GM12878 (cell line): ENCODE measurements around the gene ME2. TPM values are rescaled to one million over a fixed set of nuclear protein-coding genes. Genes with fewer than 3 reads are reported as not detected.

ENCODE experiments used
- ATAC-seq: fragments of 200-7000 bp; cut with Tn5 transposase; 3 replicates; pipeline ENCODE4 v1.9.1; 2020; ENCODE audit warnings: mild to moderate bottlenecking, moderate library complexity
- BruUV-seq: library from RNA; stranded (reverse); fragments of 400-500 nt; replicated peaks from 2 replicates; lab custom pipeline; 2021; lab: Mats Ljungman, UMichigan
- CTCF ChIA-PET: fragments of 300-600 bp; sonication (Branson Sonifier 250); formaldehyde crosslinking; extraction: SDS; loops from one replicate; lab custom pipeline; 2021; ENCODE audit warnings: inconsistent platforms; lab: Yijun Ruan, JAX
- POLR2A ChIA-PET: fragments of 350-600 bp; formaldehyde crosslinking; extraction: SDS; loops from one replicate; lab custom pipeline; 2021; ENCODE audit warnings: inconsistent platforms; lab: Charles Lee
- RAD21 ChIA-PET: fragments of 300-600 bp; sonication (Branson Sonifier 250); formaldehyde crosslinking; loops from one replicate; lab custom pipeline; 2023; ENCODE audit warnings: antibody characterized with exemption; ENCODE audit not compliant: unreplicated experiment; lab: Charles Lee
- SMC1A ChIA-PET: fragments of 300-600 bp; sonication (Branson Sonifier 250); formaldehyde crosslinking; loops from one replicate; lab custom pipeline; 2023; ENCODE audit not compliant: unreplicated experiment, uncharacterized antibody; lab: Charles Lee
- DNase-seq: peaks from one replicate; pipeline ENCODE4 v3.0.0-alpha.2; 2011; ENCODE audit warnings: low read depth, low spot score
- FAIRE-seq: peaks from 3 replicates; lab custom pipeline; 2011; peaks lifted over from hg19 to GRCh38; lab: Jason Lieb, UNC
- H2AFZ ChIP-seq: 2 replicates; pipeline ENCODE4 v1.6.0; 2011; ENCODE audit warnings: low read depth, low read length, control low read depth; ENCODE audit not compliant: control insufficient read depth
- H3K27ac ChIP-seq: 2 replicates; pipeline ENCODE4 v1.5.1; 2011; ENCODE audit warnings: control low read depth; ENCODE audit not compliant: control insufficient read depth, insufficient read depth
- H3K27me3 ChIP-seq, 2 experiments: replicated peaks in 1 of 2; 2 replicates each; pipeline versions ENCODE4 v1.6.0 to v1.6.1; 2011; ENCODE audit warnings: low read length in 1 of 2; ENCODE audit not compliant: control insufficient read depth in 2 of 2, insufficient read depth in 2 of 2
- H3K36me3 ChIP-seq, 2 experiments: 2 replicates each; pipeline ENCODE4 v1.5.1; 2011; ENCODE audit warnings: low read length in 1 of 2; ENCODE audit not compliant: control insufficient read depth in 2 of 2, insufficient read depth in 2 of 2
- H3K4me1 ChIP-seq: 2 replicates; pipeline ENCODE4 v1.6.1; 2011; ENCODE audit warnings: mild to moderate bottlenecking, low read length, moderate library complexity, mixed read lengths; ENCODE audit not compliant: control insufficient read depth, insufficient read depth
- H3K4me2 ChIP-seq: 2 replicates; pipeline ENCODE4 v1.6.0; 2011; ENCODE audit warnings: control low read depth; ENCODE audit not compliant: control insufficient read depth, insufficient read depth
- H3K4me3 ChIP-seq: fragments of 200-600 bp; sonication (generic); 2 replicates; pipeline ENCODE4 v1.5.1; 2016
- H3K79me2 ChIP-seq: 2 replicates; pipeline ENCODE4 v1.6.0; 2011; ENCODE audit warnings: low read length; ENCODE audit not compliant: control insufficient read depth, insufficient read depth
- H3K9ac ChIP-seq: 2 replicates; pipeline ENCODE4 v1.8.0; 2011; ENCODE audit warnings: low read length, control low read depth, mixed read lengths; ENCODE audit not compliant: control insufficient read depth, insufficient read depth
- H3K9me3 ChIP-seq: replicated peaks from 3 replicates; pipeline ENCODE4 v1.5.1; 2011; ENCODE audit warnings: mild to moderate bottlenecking, low read length; ENCODE audit not compliant: control insufficient read depth, insufficient read depth
- H4K20me1 ChIP-seq: 2 replicates; pipeline ENCODE4 v1.6.0; 2011; ENCODE audit not compliant: control insufficient read depth, insufficient read depth
- CHD4 ChIP-seq: fragments of 200-600 bp; sonication (generic); IDR thresholded peaks from 2 replicates; pipeline ENCODE4 v1.6.1; 2016; ENCODE audit warnings: mild to moderate bottlenecking
- CREM ChIP-seq: IDR thresholded peaks from 2 replicates; pipeline ENCODE4 v1.6.1; 2014; ENCODE audit warnings: antibody characterized with exemption, low read depth
- CUX1 ChIP-seq: IDR thresholded peaks from 2 replicates; pipeline ENCODE4 v1.6.1; 2012; ENCODE audit warnings: improper control_type of control experiment, low read depth, low read length; ENCODE audit not compliant: insufficient replicate concordance
- FOS ChIP-seq: IDR thresholded peaks from 3 replicates; pipeline ENCODE4 v1.6.1; 2011; ENCODE audit warnings: borderline replicate concordance; ENCODE audit not compliant: insufficient read length; ENCODE audit errors: extremely low read depth
- HDAC2 ChIP-seq: fragments of 200-600 bp; sonication (generic); IDR thresholded peaks from 2 replicates; pipeline ENCODE4 v1.6.1; 2017
- KAT2A ChIP-seq: conservative IDR thresholded peaks from 2 replicates; pipeline ENCODE4 v1.6.1; 2011; ENCODE audit warnings: low read depth, low read length; ENCODE audit not compliant: control insufficient read depth
- PAX5 ChIP-seq: IDR thresholded peaks from 2 replicates; pipeline ENCODE4 v1.6.1; 2011; ENCODE audit warnings: low read depth, low read length, borderline replicate concordance
- PML ChIP-seq: IDR thresholded peaks from 2 replicates; pipeline ENCODE4 v1.6.1; 2012; ENCODE audit warnings: low read length, inconsistent platforms
- POLR2AphosphoS2 ChIP-seq: IDR thresholded peaks from 2 replicates; pipeline ENCODE4 v1.6.1; 2011; ENCODE audit warnings: low read depth, mild to moderate bottlenecking, low read length, improper control_type of control experiment, moderate library complexity
- RUNX3 ChIP-seq: IDR thresholded peaks from 2 replicates; pipeline ENCODE4 v1.6.1; 2012; ENCODE audit warnings: low read length, inconsistent platforms
- WGBS: methylation state at CpG from one replicate; pipeline ENCODE4 v1.1.6; 2016; ENCODE audit warnings: low lambda C conversion rate; ENCODE audit not compliant: insufficient replicate concordance, insufficient coverage; ENCODE audit errors: missing lambda C conversion rate; 5-methylcytosine and 5-hydroxymethylcytosine counted together
- in situ Hi-C: fragments of 300-500 bp; cut with MboI; formaldehyde crosslinking; loops from 9 replicates; pipeline ENCODE4 v1.14.3; 2018; ENCODE audit warnings: mixed read lengths
- intact Hi-C: fragments of 100-400 bp; cut with micrococcal nuclease; formaldehyde crosslinking; loops from one replicate; pipeline ENCODE4 v1.14.2; 2022; ENCODE audit not compliant: unreplicated experiment
- polyA plus RNA-seq, 11 experiments: library from polyadenylated mRNA; depleted of rRNA in 4 of 11; unstranded in 6 of 11; stranded (reverse) in 5 of 11; fragments of >200 nt; fragmentation: Nextera tagmentation in 4 of 11; fragmentation: Illumina TruSeq in 1 of 11; extraction: Ambion mirVana in 4 of 11; extraction: Trizol in 1 of 11; gene quantifications; 1 replicate in 1 of 11; 2 replicates in 10 of 11; pipeline versions ENCODE4 v1.2.1 to v1.2.3, GENCODE V29; 2011 to 2016; ENCODE audit warnings: inconsistent platforms in 2 of 11, missing spikeins in 2 of 11, low read depth in 1 of 11
- total RNA-seq, 4 experiments: library from RNA; depleted of rRNA in 3 of 4; stranded (reverse); fragments of >200 nt in 3 of 4; fragmentation: Illumina TruSeq in 1 of 4; extraction: Trizol in 1 of 4; gene quantifications; 2 replicates each; pipeline versions ENCODE4 v1.2.1 to v1.2.3, GENCODE V29; 2013 to 2021
- TF ChIP-seq, protein P1 (sequence below): fragments of 450-650 bp; formaldehyde crosslinking; IDR thresholded peaks from 2 replicates; pipeline ENCODE4 v1.4.0; 2022; ENCODE audit warnings: mild to moderate bottlenecking, moderate library complexity
- TF ChIP-seq, protein P2 (sequence below): fragments of 150-350 bp; IDR thresholded peaks from 2 replicates; pipeline ENCODE4 v1.6.1; 2014; ENCODE audit warnings: mild to moderate bottlenecking, low read depth, low read length

ME2 gene
- total and polyA plus RNA-seq, 10 of the 15 experiments (the other 5 are each of a cell fraction or from before 2014, with no cell fraction given): 41.3 to 155 (median 133) TPM

- no peak for TF ChIP-seq CHD4
- no peak for TF ChIP-seq CUX1
- TF ChIP-seq PAX5: no peak
- TF ChIP-seq POLR2AphosphoS2: no peak
Measured at GRCh38 chr18:50849419-50849821, 29.5 kb upstream of the ME2 start (continued).

- H4K20me1 ChIP-seq: no peaks in the 10 kb centered on the region
- H3K27ac ChIP-seq: no peak overlapping the region
- no peaks in the 10 kb centered on the region for H3K27me3 ChIP-seq
- H3K9me3 ChIP-seq: no peaks in the 10 kb centered on the region
- DNase-seq (no peak), ATAC-seq (no peak), FAIRE-seq (no peak)
- H3K4me2 ChIP-seq: no peak overlapping the region
- ChIA-PET RAD21 (no interaction called here), SMC1A (interaction anchor here (0.6 to 1.2 kb wide), 2 partner anchors 12 to 34 kb away, joined by 3 to 4 read pairs; no protein-coding TSS in a partner anchor), POLR2A (interaction anchor here (0.6 to 0.7 kb wide), 2 partner anchors 22 to 88 kb away, joined by 4 to 7 read pairs; no protein-coding TSS in a partner anchor), CTCF (interaction anchor here (1.5 kb wide), 1 partner anchor 30 kb away, joined by 5 read pairs; no protein-coding TSS in a partner anchor)
- no peaks in the 10 kb centered on the region for H3K79me2 ChIP-seq
- no peak overlapping the region for H2AFZ ChIP-seq
- no TSS peak for BruUV-seq
- in situ Hi-C loops (no loop called here), intact Hi-C loops (no loop called here)
- H3K9ac ChIP-seq: no peak overlapping the region
- H3K36me3 ChIP-seq: no peaks in the 10 kb centered on the region
- no peak overlapping the region for H3K4me3 ChIP-seq
- no peaks in the 10 kb centered on the region for H3K4me1 ChIP-seq
- 67% methylated on average over 3 of the region's 5 CpGs for WGBS
- TF ChIP-seq PML (no peak), KAT2A (no peak), FOS (no peak), HDAC2 (no peak), CREM (no peak), RUNX3 (no peak)
- TF ChIP-seq, protein P1, sequence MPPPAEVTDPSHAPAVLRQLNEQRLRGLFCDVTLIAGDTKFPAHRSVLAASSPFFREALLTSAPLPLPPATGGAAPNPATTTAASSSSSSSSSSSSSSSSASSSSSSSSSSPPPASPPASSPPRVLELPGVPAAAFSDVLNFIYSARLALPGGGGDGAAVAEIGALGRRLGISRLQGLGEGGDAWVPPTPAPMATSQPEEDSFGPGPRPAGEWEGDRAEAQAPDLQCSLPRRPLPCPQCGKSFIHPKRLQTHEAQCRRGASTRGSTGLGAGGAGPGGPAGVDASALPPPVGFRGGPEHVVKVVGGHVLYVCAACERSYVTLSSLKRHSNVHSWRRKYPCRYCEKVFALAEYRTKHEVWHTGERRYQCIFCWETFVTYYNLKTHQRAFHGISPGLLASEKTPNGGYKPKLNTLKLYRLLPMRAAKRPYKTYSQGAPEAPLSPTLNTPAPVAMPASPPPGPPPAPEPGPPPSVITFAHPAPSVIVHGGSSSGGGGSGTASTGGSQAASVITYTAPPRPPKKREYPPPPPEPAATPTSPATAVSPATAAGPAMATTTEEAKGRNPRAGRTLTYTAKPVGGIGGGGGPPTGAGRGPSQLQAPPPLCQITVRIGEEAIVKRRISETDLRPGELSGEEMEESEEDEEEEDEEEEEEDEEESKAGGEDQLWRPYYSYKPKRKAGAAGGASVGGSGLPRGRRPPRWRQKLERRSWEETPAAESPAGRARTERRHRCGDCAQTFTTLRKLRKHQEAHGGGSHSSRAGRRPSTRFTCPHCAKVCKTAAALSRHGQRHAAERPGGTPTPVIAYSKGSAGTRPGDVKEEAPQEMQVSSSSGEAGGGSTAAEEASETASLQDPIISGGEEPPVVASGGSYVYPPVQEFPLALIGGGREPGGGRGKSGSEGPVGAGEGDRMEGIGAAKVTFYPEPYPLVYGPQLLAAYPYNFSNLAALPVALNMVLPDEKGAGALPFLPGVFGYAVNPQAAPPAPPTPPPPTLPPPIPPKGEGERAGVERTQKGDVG (CRISPR knock-in tag): no peak
- TF ChIP-seq, protein P2, sequence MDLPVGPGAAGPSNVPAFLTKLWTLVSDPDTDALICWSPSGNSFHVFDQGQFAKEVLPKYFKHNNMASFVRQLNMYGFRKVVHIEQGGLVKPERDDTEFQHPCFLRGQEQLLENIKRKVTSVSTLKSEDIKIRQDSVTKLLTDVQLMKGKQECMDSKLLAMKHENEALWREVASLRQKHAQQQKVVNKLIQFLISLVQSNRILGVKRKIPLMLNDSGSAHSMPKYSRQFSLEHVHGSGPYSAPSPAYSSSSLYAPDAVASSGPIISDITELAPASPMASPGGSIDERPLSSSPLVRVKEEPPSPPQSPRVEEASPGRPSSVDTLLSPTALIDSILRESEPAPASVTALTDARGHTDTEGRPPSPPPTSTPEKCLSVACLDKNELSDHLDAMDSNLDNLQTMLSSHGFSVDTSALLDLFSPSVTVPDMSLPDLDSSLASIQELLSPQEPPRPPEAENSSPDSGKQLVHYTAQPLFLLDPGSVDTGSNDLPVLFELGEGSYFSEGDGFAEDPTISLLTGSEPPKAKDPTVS: no peak
Measured at GRCh38 chr18:50850307-50851065, 28.4 kb upstream of the ME2 start.
